H4 (cell line): ENCODE results near the gene UBE2K. TPM values are rescaled to one million over a fixed set of nuclear protein-coding genes. Genes with fewer than 3 reads are reported as not detected.
"Not testable (repeated sequence)": the region's sequence is repeated elsewhere in the genome, so short reads cannot be mapped to it uniquely, and the experiment has no call there.

ENCODE experiments used
- DNase-seq: peaks from one replicate; pipeline ENCODE4 v3.0.0-alpha.2; 2015; ENCODE audit warnings: low spot score
- total RNA-seq: library from RNA; depleted of rRNA; stranded (reverse); fragments of >200 nt; shearing (Covaris generic); gene quantifications from 2 replicates; pipeline ENCODE4 v1.2.3, GENCODE V29; 2014

The UBE2K gene
- total RNA-seq, 1 experiment from 2014 or later: 25.7 TPM

DNA sequence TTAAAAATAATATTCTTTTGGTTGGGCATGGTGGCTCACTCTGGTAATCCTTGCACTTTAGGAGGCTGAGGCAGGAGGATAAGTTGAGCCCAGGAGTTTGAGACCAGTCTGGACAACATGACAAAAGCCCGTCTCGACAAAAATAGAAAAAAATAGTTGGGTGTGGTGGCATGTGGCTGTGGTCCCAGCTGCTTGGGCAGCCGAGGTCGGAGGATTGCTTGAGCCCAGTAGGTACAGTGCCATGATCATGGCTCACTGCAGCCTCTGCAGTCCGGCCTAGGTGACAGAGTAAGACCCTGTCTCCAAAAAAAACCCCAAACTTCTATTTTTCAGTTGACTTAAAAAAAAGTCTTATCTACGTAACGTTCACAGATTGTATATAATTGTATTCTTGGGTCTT is 23.9 kb downstream of the UBE2K start:
- no peak for DNase-seq

GRCh38 chr4:39729557-39729956 is 31.6 kb downstream of the UBE2K start:
- no peak for DNase-seq

GRCh38 chr4:39730072-39730471 is 32.1 kb downstream of the UBE2K start:
- no peak for DNase-seq

- DNase-seq: no peak
Measured at GRCh38 chr4:39731908-39732307, 34.0 kb downstream of the UBE2K start.

- peak; percentile 56 for DNase-seq
Measured at GRCh38 chr4:39732728-39733127, 34.8 kb downstream of the UBE2K start.

GRCh38 chr4:39739591-39739990 is 41.7 kb downstream of the UBE2K start:
- not testable (repeated sequence) for DNase-seq

DNA sequence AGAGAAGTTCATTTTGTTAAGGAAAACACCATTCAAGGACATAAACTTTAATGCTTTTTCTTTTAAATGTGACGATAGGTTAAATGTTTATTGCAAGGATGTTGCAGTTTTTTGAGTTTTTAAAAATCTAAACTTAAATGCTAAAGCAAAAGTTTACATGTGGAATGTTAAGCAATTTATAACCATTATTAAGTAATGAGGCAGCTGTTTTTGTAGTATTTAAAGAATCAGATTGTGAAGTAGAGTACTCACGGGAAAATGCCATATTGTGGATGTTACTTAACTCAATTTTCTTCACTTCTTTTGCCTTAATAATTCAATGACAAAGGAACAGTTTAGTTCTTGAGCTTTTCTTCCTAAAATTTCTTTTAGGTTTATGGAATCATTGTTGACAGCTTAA is 43.5 kb downstream of the UBE2K start:
- no peak for DNase-seq

GRCh38 chr4:39745920-39746319 is 48.0 kb downstream of the UBE2K start:
- no peak for DNase-seq

GRCh38 chr4:39750216-39750615 is 52.3 kb downstream of the UBE2K start:
- DNase-seq: no peak

DNA sequence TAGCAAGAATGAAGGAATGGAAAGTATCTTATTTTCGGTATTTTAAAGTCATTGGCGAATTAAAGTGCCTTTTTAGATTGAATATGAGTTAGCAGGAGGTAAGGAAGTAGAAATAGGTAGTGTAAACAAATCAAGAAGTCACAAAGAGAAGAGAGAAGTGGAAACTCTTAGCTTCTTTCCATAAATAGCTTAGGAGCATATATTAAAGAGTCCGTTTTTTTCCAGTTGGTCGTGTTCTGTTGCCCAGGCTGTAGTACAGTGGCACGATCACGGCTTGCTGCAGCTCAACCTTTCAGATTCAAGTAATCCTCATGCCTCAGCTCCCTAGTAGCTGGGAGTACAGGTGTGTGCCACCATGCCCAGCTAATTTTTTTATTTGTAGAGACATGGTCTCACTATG is 56.4 kb downstream of the UBE2K start:
- DNase-seq: no peak

DNA sequence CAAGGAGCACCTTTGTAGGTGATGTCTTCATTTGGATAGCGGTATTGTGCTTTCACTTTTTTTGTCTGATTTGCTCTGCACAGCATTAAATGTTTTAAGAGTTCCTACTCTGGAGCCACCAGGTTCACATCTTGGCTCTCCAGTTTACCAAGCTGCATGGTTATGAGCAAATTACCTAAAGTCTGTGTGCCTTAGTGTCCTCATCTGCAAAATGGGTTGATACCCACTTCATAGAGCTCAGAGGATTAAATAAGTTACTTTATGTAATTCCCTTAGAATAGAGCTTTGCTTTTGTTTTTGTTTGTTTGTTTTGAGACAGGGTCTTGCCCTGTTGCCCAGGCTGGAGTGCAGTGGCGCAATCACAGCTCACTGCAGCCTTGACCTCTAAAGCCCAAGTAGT is 58.2 kb downstream of the UBE2K start:
- DNase-seq: no peak

- DNase-seq: no peak
Measured at GRCh38 chr4:39758176-39758575, 60.2 kb downstream of the UBE2K start.

DNA sequence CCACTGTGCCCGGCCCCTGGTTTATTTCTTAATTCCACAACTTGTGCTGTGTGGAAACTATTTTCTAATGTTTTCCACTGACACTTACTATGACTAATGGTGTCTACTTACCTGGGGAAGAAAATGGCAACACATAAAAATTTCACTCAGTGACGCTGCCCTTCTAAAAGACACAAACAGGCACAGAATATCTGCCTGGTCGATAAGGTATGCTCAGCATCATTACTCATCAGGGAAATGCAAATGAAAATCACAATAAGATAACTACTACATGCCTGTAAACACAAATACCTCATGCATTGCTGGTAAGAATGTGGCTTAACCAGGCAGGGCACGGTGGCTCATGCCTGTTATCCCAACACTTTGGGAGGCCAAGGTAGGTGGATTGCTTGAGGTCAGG is 61.6 kb downstream of the UBE2K start:
- DNase-seq: no peak

DNA sequence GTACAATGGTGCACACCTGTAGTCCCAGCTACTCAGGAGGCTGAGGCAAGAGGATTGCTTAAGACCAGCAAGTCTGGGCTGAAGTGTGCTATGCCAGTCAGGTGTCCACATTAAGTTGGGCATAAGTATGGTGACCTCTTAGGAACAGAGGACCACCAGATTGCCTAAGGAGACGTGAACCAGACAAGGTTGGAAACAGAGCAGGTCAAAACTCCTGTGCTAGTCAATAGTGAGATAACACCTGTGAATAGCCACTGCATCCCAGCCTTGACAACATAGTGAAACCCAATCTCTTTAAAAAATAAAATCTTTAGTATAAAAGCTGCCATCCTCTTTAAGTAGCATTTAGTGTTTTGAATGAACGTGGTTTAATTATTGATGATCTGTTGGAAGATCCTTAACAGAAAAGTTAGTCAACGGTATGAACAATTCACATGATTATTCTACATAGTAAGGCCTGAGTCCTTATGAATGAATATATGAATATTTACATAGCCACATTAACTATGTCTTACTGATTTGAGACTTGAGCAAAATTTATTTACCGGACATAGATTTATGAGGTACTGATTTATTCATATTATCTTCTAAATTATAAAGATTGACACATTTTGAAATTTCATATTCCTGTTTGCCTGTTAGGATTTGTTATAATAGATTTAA is 63.2 kb downstream of the UBE2K start:
- no peak for DNase-seq

GRCh38 chr4:39763714-39764572 is 66.0 kb downstream of the UBE2K start:
- DNase-seq: no peak

- no peak for DNase-seq
Measured at GRCh38 chr4:39770005-39770404, 72.1 kb downstream of the UBE2K start.

GRCh38 chr4:39770471-39770870 is 72.5 kb downstream of the UBE2K start:
- no peak for DNase-seq

DNA sequence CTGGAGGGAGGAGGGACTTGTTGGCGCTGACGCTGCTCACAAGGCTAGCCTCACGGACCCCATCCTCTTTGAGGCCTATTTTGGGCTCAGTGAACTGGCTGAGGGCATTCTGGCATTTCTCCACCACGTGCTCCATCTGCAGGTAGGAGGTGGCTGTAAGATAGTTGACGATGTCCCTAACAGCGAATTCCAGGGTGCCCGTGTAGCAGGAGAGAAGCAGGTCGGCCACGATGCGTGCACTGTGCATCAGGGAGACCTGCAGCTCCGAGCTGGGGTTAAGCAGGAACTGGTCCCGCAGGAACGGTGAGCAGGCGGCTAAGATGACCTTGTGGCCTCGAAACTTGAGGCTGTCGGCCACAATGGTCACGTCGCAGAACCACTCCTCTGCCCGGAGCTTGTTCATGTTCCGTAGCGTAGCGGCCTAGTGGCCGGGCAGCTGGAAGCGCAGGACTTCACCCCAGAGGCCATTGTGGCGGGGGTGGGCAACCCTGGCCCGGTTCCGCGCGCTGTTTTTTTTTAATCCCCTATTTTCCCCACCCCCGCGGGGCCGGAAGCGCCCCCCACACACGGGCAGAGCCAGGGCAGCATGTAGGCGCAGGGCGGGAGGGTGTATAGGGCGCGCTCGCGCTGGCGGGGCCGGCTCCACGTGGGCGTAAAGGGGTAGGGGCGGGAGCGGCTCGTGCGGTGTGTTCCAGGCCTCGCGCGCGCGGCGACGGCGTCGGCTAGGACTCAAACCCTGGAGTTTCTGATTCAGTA is 73.2 kb downstream of the UBE2K start:
- peak; percentile 13 for DNase-seq

GRCh38 chr4:39781988-39782387 is 84.1 kb downstream of the UBE2K start:
- DNase-seq: not testable (repeated sequence)

GRCh38 chr4:39785083-39785482 is 87.1 kb downstream of the UBE2K start:
- DNase-seq: no peak

DNA sequence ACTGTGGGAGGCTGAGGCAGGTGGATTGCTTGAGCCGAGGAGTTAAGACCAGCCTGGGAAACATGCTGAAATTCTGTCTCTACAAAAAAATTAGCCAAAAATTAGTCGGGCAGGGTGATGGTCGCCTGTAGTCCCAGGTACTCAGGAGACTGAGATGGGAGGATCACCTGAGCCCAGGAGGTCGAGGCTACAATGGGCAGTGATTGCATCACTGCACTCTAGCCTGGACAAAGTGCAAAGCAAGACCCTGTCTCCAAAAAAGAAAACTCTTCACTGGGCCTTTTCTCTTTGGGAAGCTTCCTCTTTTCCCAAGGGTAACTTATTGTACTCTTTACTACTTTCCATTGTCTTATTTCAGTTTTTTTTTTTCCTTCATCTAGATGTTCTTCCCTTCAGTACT is 88.9 kb downstream of the UBE2K start:
- no peak for DNase-seq

- DNase-seq: no peak
Measured at GRCh38 chr4:39792128-39792527, 94.2 kb downstream of the UBE2K start.

GRCh38 chr4:39792529-39792928 is 94.6 kb downstream of the UBE2K start:
- DNase-seq: no peak
